Neural crest cell (in vitro differentiated cells): ENCODE results near the gene KCNF1. TPM values are rescaled to one million over a fixed set of nuclear protein-coding genes. Genes with fewer than 3 reads are reported as not detected.
A peak's percentile ranks its signal among the peaks of the same experiment; 100 is the strongest.

Experiments used
- DNase-seq: peaks from one replicate; pipeline ENCODE4 v3.0.0; 2021; ENCODE audit warnings: low read depth, mixed read lengths, low spot score
- H3K27ac Mint-ChIP-seq: one replicate; pipeline ENCODE4 v1.8.0; 2021; ENCODE audit warnings: mild to moderate bottlenecking, mixed read lengths; ENCODE audit not compliant: unreplicated experiment
- H3K27me3 Mint-ChIP-seq: 2 replicates; pipeline ENCODE4 v1.8.0; 2021; ENCODE audit warnings: low read depth, mild to moderate bottlenecking, mixed read lengths
- H3K36me3 Mint-ChIP-seq: 2 replicates; pipeline ENCODE4 v1.8.0; 2021; ENCODE audit warnings: low read depth, mild to moderate bottlenecking, mixed read lengths
- H3K4me1 Mint-ChIP-seq: 2 replicates; pipeline ENCODE4 v1.8.0; 2021; ENCODE audit warnings: mixed read lengths
- H3K4me3 Mint-ChIP-seq: one replicate; pipeline ENCODE4 v1.8.0; 2021; ENCODE audit warnings: mild to moderate bottlenecking, mixed read lengths
- H3K9me3 Mint-ChIP-seq: 2 replicates; pipeline ENCODE4 v1.8.0; 2021; ENCODE audit warnings: mixed read lengths
- total RNA-seq: library from RNA; stranded (reverse); gene quantifications from 2 replicates; pipeline ENCODE4 v1.2.1, GENCODE V29; 2021
- TF ChIP-seq, protein P1 (sequence below): fragments of 200-600 bp; sonication (generic); conservative IDR thresholded peaks from 2 replicates; pipeline ENCODE4 v1.5.0; 2021; ENCODE audit warnings: antibody characterized with exemption, mild to moderate bottlenecking

The KCNF1 gene
- total RNA-seq, 1 donor from 2014 or later: 1.1 TPM

DNA sequence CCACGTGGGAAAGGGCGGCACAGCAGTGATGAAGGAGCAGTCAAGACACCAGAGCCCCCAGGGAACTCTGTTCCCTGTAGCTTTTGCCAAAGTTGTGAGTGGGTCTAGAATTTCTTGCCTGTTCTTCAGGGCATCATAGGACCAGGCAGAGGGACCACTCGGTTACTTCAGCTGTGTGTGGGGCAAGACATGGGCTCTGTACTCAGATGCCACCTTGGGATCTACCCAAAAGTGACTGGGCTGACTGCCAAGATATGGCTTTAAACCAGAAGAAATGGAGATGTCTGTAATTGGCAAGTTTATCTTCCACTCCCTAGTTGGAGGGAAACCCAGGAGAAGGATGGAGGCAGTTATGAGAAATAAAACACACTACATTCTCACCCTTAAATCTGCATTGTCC is 29.6 kb downstream of the KCNF1 start:
- DNase-seq: no peak
- Mint-ChIP-seq H3K9me3 (peaks cover 9% of the 10 kb centered on the region), H3K36me3 (peaks cover 8% of the 10 kb centered on the region), H3K27me3 (peaks cover 16% of the 10 kb centered on the region), H3K27ac (no peak overlapping the region), H3K4me1 (peaks cover 5% of the 10 kb centered on the region), H3K4me3 (no peak overlapping the region)
- TF ChIP-seq, protein P1, sequence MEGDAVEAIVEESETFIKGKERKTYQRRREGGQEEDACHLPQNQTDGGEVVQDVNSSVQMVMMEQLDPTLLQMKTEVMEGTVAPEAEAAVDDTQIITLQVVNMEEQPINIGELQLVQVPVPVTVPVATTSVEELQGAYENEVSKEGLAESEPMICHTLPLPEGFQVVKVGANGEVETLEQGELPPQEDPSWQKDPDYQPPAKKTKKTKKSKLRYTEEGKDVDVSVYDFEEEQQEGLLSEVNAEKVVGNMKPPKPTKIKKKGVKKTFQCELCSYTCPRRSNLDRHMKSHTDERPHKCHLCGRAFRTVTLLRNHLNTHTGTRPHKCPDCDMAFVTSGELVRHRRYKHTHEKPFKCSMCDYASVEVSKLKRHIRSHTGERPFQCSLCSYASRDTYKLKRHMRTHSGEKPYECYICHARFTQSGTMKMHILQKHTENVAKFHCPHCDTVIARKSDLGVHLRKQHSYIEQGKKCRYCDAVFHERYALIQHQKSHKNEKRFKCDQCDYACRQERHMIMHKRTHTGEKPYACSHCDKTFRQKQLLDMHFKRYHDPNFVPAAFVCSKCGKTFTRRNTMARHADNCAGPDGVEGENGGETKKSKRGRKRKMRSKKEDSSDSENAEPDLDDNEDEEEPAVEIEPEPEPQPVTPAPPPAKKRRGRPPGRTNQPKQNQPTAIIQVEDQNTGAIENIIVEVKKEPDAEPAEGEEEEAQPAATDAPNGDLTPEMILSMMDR: no peak

DNA sequence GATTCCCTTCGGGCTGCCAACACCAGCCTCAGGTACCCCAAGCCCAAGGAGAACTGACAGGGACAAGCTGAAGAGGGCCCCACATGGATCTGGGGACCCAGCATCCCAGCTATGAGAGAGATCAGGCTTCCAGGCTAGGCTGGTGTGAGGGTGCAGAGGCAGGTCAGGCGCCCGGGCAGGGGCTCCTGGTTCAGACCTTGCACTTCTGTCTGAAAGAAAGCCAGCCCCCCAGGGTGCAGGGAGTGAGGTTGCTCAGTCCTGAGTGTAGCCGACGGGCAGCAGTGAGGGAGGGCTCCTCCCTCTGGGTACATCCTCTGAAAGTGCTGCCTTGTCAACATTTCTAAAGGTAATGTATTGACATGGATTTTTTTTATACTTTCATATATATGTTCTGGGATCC is 33.1 kb downstream of the KCNF1 start:
- TF ChIP-seq, protein P1: no peak
- Mint-ChIP-seq H3K9me3 (peaks cover 5% of the 10 kb centered on the region), H3K27ac (no peak overlapping the region), H3K4me3 (no peak overlapping the region), H3K4me1 (no peaks in the 10 kb centered on the region), H3K27me3 (peaks cover 7% of the 10 kb centered on the region), H3K36me3 (no peaks in the 10 kb centered on the region)
- DNase-seq: no peak

DNA sequence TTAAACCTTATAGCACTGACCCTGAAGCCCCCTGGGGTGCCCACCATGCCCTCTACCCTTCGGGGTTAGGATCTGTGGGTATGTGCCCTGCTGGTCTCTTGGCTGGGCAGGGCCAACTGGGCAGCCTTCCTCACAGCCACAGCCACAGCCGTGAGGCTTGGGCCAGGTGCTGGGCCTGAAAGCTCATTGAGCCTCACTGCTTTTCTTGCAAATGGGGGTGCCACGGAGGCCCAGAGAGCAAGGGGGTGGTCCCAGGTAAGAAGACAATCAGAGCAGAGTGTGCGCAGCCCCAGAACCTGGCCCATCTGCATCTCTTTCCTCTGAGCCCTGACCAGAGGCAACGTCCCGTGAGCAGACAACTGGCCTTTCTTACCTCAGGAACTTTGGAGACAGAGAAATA is 34.7 kb downstream of the KCNF1 start:
- TF ChIP-seq, protein P1: no peak
- H3K27me3 Mint-ChIP-seq: peaks cover 12% of the 10 kb centered on the region
- H3K9me3 Mint-ChIP-seq: peaks cover 10% of the 10 kb centered on the region
- DNase-seq: no peak
- no peak overlapping the region for H3K27ac Mint-ChIP-seq
- peaks cover 2% of the 10 kb centered on the region for H3K36me3 Mint-ChIP-seq
- no peaks in the 10 kb centered on the region for H3K4me1 Mint-ChIP-seq
- no peak overlapping the region for H3K4me3 Mint-ChIP-seq

DNA sequence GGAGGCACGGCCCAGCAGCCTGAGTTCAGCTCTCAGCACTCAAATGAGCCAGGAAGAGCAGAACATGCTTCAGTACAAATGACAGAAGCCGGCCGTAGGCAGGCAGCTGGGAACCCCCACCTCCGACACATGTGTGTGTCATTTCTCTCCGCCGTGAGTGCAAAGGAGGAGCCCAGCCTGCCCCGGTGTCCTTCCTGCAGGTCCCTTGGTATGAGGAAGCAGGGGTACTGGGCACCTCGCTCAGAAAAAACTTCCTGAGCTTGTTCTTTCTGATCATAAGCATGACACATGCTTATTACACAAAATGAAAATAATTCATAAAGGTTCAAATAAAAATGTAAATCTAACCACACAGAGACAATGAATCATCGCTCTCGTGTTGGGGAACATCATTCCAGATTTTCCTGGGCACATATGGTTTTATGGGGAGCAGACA is 35.3 kb downstream of the KCNF1 start:
- Mint-ChIP-seq H3K9me3 (peaks cover 10% of the 10 kb centered on the region), H3K4me1 (no peaks in the 10 kb centered on the region), H3K27ac (peak overlapping the region; percentile 88), H3K27me3 (peaks cover 12% of the 10 kb centered on the region), H3K4me3 (no peak overlapping the region), H3K36me3 (peaks cover 2% of the 10 kb centered on the region)
- DNase-seq: no peak
- TF ChIP-seq, protein P1: no peak

DNA sequence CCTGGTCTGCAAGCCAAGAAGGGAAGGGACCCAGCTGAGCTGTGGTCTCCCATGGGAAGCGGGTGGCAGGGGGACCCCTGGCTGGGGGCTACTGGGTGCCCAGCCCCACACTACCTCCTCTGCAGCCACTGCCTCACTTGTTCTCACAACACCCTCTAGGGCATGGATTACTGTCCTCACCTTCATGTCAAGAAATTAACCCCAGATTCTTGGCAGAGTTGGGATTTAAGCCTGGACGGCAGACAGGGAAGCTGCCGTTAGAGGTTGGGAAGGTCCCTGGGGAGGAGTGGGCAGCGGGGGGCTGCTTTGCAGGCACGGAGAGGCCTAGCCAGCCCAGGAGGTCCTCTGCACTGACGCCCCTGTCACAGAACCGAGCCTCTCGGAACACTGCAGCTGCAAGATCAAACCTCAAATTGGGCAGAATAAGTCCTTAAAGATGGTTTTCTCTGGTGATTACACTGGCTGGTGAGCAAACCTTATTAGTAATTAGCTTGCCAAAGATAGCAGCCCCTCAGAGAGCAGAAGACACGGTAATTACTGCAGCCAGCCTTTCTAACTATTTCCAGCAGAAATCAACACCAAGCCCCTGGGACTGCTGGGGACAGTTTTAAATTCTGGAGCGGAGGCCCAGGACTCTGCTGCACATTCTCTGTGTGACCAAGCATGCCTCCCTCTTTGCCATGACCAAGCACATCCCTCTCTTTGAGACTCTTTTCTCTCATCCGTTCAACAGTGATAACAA is 35.9 kb downstream of the KCNF1 start:
- H3K36me3 Mint-ChIP-seq: peaks cover 2% of the 10 kb centered on the region
- peak overlapping the region; percentile 88 for H3K27ac Mint-ChIP-seq
- TF ChIP-seq, protein P1: no peak
- peaks cover 12% of the 10 kb centered on the region for H3K27me3 Mint-ChIP-seq
- no peak overlapping the region for H3K4me3 Mint-ChIP-seq
- H3K4me1 Mint-ChIP-seq: no peaks in the 10 kb centered on the region
- peaks cover 10% of the 10 kb centered on the region for H3K9me3 Mint-ChIP-seq
- no peak for DNase-seq
